Chondrocyte (in vitro differentiated cells): Measurements from ENCODE around the gene NFASC. TPM values are rescaled to one million over a fixed set of nuclear protein-coding genes. Genes with fewer than 3 reads are reported as not detected.
A peak's percentile ranks its signal among the peaks of the same experiment; 100 is the strongest.

Experiments used
- DNase-seq: peaks from one replicate; pipeline ENCODE4 v3.0.0; 2021; ENCODE audit warnings: mixed read lengths, low spot score
- H3K27ac Mint-ChIP-seq: one replicate; pipeline ENCODE4 v1.8.0; 2021; ENCODE audit warnings: mild to moderate bottlenecking, moderate library complexity, mixed read lengths; ENCODE audit not compliant: unreplicated experiment
- H3K27me3 Mint-ChIP-seq: 2 replicates; pipeline ENCODE4 v1.8.0; 2021; ENCODE audit warnings: low read depth, mixed read lengths
- H3K36me3 Mint-ChIP-seq: 2 replicates; pipeline ENCODE4 v1.8.0; 2021; ENCODE audit warnings: low read depth, mixed read lengths
- H3K4me1 Mint-ChIP-seq: 2 replicates; pipeline ENCODE4 v1.8.0; 2021; ENCODE audit warnings: low read depth, mild to moderate bottlenecking, mixed read lengths
- H3K4me3 Mint-ChIP-seq: one replicate; pipeline ENCODE4 v1.8.0; 2021; ENCODE audit warnings: mild to moderate bottlenecking, moderate library complexity, mixed read lengths; ENCODE audit not compliant: unreplicated experiment
- H3K9me3 Mint-ChIP-seq: 2 replicates; pipeline ENCODE4 v1.8.0; 2021; ENCODE audit warnings: low read depth, mixed read lengths
- total RNA-seq: library from RNA; stranded (reverse); gene quantifications from 3 replicates; pipeline ENCODE4 v1.2.1, GENCODE V29; 2021
- TF ChIP-seq, protein P1 (sequence below): fragments of 200-600 bp; sonication (generic); IDR thresholded peaks from 2 replicates; pipeline ENCODE4 v1.5.0; 2021; ENCODE audit warnings: antibody characterized with exemption, mild to moderate bottlenecking, moderate library complexity

Gene NFASC
- total RNA-seq, 1 donor from 2014 or later = 0.20 TPM

DNA sequence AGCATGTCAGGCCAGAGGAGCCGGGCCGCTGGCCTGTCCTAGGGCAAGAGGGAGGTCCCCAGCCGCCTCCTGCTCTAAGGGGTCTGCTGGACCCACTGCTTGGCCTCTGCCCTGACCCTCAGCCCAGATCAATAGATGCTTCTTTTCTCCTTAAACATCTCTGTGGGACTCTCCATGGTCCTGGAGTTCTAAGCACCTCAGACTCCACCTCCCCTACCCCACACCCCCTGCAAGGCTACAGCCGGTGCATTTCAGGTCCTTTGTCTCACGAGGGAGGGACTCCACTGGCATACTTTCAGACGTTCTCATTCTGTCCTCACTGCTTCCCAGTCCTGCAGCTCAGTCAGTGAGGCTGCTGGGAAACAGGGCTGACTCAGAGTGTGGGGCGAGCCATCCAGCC is 183.4 kb downstream of the NFASC start:
- no peaks in the 10 kb centered on the region for H3K9me3 Mint-ChIP-seq
- H3K27me3 Mint-ChIP-seq = peaks cover 34% of the 10 kb centered on the region
- DNase-seq = no peak
- H3K4me3 Mint-ChIP-seq = no peak overlapping the region
- no peaks in the 10 kb centered on the region for H3K36me3 Mint-ChIP-seq
- TF ChIP-seq, protein P1, sequence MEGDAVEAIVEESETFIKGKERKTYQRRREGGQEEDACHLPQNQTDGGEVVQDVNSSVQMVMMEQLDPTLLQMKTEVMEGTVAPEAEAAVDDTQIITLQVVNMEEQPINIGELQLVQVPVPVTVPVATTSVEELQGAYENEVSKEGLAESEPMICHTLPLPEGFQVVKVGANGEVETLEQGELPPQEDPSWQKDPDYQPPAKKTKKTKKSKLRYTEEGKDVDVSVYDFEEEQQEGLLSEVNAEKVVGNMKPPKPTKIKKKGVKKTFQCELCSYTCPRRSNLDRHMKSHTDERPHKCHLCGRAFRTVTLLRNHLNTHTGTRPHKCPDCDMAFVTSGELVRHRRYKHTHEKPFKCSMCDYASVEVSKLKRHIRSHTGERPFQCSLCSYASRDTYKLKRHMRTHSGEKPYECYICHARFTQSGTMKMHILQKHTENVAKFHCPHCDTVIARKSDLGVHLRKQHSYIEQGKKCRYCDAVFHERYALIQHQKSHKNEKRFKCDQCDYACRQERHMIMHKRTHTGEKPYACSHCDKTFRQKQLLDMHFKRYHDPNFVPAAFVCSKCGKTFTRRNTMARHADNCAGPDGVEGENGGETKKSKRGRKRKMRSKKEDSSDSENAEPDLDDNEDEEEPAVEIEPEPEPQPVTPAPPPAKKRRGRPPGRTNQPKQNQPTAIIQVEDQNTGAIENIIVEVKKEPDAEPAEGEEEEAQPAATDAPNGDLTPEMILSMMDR = no peak
- no peak overlapping the region for H3K27ac Mint-ChIP-seq
- no peaks in the 10 kb centered on the region for H3K4me1 Mint-ChIP-seq

DNA sequence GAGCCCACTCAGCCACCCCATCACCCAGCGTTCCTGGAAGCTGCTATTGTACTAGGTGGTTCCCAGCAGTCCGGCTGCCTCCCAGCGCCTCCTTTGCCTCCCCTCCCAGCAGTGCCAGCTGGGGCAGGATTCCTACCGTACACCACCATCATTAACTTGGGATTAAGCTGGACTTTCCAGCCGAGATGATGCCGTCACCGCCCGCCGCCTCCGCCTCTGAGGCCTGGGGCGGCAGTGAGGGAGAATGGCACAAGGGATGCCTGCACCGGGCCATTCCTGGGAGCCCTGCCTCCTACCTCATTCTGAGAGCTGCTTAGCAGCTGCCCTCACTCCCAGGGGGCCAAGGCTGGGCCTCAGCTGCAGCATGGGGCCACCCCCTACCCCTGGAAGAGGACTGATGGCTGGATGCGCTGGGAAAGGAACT is 185.5 kb downstream of the NFASC start:
- Mint-ChIP-seq H3K27ac (no peak overlapping the region), H3K27me3 (peaks cover 32% of the 10 kb centered on the region), H3K4me3 (no peak overlapping the region), H3K4me1 (no peaks in the 10 kb centered on the region), H3K9me3 (no peaks in the 10 kb centered on the region), H3K36me3 (no peaks in the 10 kb centered on the region)
- DNase-seq = peak; percentile 78
- TF ChIP-seq, protein P1 = no peak

DNA sequence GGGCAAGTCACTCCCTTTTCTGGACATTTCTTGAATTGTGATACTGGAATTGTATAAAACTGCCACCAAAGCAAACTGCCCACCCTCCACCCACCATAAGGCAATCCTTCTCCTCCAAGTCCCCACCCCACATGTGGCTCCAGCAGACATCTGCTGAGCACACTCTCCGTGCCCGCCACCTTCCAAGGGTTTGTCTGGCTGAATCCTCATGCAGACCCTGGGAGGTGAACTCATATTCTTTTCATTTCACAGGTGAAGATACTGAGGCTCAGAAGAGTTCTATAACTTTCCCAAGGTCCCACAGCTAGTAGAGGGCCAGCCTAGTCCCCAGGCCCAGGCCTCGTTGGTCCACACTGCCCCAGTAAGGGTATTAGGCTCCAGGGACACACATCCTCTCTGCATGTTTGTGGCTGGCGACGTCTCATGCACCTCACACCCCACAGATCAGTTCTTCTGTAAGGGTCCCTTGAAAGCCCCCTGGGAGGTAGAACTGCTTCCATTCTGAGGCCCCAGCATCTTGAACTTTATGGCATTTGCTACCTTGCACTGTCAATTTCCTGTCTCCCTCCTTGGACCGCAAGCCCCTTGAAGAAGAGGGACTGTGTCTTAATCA is 186.4 kb downstream of the NFASC start:
- Mint-ChIP-seq H3K4me1 (no peaks in the 10 kb centered on the region), H3K9me3 (no peaks in the 10 kb centered on the region), H3K36me3 (no peaks in the 10 kb centered on the region), H3K27me3 (peaks cover 30% of the 10 kb centered on the region), H3K4me3 (no peak overlapping the region), H3K27ac (no peak overlapping the region)
- DNase-seq = peak; percentile 58
- TF ChIP-seq, protein P1 = no peak

DNA sequence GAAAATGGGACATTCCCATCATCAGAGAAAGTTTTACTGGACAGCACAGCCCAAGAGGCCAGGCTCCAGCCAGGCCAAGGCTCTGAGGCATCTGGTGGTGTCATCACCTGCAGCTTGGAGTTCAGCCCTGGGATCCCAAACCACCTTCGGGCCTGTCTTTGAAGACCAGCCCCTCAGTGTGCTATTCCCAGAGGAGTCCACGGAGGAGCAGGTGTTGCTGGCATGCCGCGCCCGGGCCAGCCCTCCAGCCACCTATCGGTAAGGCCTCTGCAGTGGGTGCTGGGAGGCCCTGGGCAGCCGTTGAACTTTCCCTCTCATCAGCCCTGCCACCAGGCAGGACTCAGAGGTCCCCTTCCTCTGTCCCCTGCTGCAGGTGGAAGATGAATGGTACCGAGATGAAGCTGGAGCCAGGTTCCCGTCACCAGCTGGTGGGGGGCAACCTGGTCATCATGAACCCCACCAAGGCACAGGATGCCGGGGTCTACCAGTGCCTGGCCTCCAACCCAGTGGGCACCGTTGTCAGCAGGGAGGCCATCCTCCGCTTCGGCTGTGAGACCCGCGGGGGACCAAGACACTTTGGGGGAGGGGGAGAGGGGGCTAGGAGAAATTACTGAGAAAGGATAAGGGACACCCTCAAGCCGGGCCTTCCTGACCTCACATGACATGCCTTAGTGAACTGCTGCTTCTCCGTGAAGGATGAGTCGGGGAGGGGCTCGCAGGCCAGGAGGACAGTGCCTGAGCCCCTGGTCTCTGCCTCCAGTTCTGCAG is 187.3 kb downstream of the NFASC start:
- no peaks in the 10 kb centered on the region for H3K36me3 Mint-ChIP-seq
- H3K9me3 Mint-ChIP-seq = no peaks in the 10 kb centered on the region
- peak; percentile 80 for DNase-seq
- TF ChIP-seq, protein P1 = no peak
- H3K4me1 Mint-ChIP-seq = no peaks in the 10 kb centered on the region
- H3K27me3 Mint-ChIP-seq = peaks cover 30% of the 10 kb centered on the region
- no peak overlapping the region for H3K27ac Mint-ChIP-seq
- H3K4me3 Mint-ChIP-seq = no peak overlapping the region

DNA sequence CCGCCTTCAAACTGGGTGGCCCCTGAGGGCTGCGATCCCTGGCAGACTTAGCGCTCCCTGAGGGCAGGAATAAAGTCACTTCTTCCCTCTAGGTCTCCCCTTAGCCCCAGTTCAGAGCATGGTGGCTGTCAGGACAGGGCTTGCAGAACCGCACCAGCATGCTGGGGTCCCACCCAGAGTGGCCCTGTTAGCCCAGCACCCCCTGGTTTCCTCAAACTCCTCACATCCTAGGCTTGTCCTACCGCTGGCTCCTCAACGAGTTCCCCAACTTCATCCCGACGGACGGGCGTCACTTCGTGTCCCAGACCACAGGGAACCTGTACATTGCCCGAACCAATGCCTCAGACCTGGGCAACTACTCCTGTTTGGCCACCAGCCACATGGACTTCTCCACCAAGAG is 188.2 kb downstream of the NFASC start:
- Mint-ChIP-seq H3K27me3 (peaks cover 25% of the 10 kb centered on the region), H3K9me3 (no peaks in the 10 kb centered on the region), H3K4me3 (no peak overlapping the region), H3K27ac (no peak overlapping the region), H3K36me3 (no peaks in the 10 kb centered on the region), H3K4me1 (no peaks in the 10 kb centered on the region)
- peak; percentile 82 for DNase-seq
- TF ChIP-seq, protein P1 = no peak
